Activated CD4-positive, CD25-positive, alpha-beta regulatory T cell treated with anti-CD3 and anti-CD28 coated beads, Interleukin-2, amount 50 U/mL, for 16 hours (primary cell): ENCODE measurements around the gene KDM4C.

Experiments
- DNase-seq: peaks from one replicate; pipeline ENCODE4 v3.0.0-alpha.2; 2020; ENCODE audit warnings: low read depth, low spot score

KDM4C gene

DNA sequence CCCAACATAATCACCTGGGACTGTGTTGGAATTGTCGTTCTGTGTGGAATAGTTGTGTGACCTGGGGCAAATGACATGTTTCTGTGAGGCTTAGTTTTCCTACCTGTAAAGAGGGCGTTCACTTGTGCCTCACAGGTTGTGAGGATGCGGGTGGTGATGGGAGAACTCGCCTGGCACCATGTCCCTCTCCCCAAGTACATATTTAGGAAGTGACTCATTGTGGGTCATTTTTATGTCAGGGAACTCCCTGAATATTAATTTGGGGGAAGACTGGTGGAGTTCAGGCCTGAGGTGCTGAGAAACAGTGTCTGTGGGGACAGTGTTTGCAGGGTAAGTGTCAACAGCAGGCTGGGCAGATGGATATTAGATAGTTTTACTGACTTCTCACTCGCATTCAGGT, 144.7 kb downstream of the KDM4C start:
- DNase-seq: no peak

DNA sequence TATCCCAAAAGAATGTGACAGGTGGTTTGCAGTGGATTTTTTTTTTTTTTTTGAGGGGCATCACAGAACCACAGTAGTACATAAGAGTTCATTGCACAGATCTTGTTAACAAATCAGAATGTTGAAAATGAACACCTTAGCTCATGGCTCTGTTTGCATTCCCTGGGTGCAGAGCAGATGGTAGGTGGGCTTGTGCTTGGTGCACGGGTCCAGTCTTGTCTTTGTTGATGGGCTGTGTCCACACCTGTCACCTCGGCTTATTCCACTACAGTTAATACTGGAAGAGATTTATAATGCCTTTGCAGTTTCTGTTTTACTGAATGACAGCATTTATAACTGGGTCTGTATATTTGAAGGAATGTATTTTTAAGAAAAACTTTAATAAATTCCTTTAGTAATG, 146.6 kb downstream of the KDM4C start:
- DNase-seq: no peak

DNA sequence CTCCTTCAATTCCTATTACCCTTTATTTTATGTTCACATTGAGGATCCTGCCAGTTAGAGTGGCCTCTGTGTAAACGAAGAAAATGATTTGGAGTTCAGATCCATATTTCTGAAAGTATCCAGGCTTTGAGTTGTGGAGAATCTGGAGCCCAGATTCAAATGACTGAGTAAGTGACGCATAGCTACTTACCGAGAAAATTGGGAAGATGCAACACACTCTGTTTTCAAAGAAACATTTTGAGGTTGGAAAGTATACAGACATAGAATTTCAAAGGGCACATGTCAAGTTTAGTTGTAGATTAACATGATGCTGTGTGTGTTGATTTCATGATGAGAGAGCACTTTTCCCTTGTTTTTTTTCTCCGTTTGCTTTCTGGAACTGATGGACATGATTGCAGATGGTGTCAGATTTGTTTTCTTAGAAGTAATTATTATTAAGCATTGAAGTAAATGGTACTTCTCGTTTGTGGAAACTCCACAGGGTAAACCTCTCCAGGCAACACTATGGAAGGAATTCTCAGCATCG, 148.1 kb downstream of the KDM4C start:
- no peak for DNase-seq

DNA sequence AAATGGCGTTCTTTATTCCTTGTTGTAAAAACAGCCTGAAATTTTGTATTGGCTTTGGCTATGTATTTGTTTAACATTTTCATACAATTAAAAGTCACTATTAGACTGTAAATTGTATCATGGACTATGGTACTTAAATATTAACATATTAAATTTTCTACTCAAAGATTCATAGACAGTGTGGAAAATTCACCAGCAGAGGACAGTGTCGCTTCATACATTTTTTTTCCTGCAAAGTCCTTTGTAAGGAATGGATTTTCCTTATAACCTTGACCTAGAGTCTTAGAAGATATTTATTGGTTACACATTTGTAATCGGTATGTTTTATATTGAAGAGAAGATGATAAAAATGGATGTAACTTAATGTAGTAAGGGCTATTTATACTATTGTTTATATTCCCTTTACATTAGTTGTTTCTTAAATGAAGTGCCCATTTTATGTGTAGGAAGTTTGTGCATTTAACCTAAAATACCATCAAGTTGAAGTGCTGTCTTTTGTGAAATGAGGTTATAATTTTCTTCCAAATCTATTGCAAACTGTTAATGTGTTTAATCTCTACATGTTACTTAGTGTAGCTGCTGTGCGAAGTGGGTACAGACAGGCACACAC, 150.1 kb downstream of the KDM4C start:
- DNase-seq: no peak

DNA sequence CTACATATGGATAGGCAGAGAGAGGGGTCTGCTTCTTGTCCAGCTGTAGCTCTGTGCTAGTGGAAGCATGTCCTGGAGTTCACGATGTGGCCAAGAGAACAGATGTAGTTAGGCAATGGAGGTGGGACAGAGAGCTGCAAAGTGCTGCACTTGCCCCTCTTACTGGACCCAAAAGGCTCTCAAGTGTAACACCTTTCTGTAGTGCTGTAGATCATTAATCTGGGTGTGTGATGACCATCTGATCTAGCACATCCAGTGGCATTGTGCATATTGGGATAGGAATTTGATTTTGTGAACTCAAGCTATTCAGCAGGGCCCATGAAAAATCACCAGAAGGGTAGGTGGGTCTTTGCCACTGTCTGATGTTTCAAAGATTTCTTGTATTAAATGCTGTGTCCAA, 151.4 kb downstream of the KDM4C start:
- no peak for DNase-seq

DNA sequence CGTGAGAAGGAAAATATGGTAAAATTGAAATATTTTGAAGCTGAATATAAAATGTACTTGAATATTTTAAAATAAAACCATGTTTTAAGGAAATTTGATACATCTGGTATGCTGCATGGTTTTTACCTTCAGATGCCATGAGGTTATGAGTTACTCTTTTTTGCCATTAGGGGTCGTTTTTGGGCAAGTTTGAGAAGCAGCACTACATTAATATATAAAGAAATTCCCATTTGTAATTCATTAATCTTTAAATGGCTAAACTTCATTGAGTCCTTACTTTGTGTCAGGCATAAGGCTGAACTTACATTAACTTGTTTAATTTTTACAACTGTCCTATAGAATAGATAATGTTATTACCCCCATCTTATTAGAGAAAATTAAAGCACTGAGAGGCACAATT, 152.3 kb downstream of the KDM4C start:
- DNase-seq: no peak

DNA sequence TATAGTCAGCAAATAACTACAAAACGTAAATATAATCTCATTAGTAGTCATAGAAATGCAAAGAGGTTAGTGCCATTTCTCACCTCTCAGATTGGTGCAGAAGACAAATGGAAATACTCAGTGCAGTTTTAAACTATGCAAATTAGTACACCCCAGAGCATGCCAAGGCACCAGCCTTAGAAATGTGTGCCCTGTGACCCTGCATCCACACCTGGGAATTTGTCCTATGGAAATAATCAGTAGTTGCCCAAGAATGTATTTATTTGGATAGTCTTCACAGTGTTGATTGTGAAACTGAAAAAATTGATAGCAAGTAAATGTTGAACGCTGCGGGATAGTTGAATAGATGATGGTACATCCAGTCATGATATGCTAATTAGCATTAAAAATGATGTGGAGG, 152.7 kb downstream of the KDM4C start:
- no peak for DNase-seq

DNA sequence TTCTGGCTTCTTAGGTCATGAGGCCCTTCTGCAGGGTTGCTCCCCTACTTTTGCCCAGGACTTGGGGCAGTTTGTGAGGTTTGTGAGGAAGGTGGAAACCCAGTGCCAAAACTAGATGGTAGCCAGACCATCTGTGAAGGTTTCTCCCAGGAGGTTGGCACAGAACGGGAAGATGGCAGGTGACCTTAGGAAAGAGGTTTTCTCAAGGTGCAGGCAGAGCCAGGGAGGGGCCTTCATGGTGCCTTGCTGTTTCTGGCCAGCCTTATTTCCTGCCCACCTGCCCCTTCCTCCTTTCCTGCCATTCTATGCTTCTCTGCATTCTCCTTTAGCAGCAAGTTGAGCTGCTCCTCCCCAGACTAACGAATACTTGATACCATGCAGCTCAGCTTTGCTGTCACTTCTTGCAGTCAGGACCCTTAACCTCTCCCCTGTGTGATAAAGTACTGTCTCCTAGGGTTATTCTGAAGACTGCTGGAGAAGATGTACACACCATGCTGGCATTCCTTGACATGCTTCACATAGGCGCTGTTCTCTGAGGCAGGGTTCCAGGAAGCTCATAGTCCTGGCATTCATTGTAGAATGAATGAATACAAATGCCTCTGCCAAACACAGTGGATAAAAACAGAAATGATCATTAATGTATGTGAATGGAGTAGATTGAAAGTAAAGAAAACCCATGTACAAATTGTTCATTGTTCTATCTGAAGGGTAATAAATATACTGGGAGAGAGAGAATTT, 154.3 kb downstream of the KDM4C start:
- no peak for DNase-seq

DNA sequence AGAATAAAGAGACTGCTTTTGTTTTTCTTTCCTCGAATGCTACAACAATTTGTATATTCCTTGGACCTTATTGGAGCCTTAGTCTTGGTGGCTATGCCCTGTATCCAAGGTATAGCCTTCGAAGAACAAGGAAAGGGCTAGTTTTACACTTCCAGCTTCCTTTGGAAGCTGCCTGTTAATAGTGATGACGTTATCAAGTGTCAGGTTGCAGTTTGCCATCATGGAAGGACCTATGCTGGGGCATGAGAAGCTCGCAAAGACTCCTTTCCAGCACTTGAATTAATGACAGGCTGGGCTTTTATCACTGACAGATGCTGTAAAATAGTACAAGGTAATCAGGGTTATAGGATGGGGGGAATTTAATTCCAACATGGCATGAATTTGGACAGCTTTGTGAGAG, 157.9 kb downstream of the KDM4C start:
- no peak for DNase-seq

DNA sequence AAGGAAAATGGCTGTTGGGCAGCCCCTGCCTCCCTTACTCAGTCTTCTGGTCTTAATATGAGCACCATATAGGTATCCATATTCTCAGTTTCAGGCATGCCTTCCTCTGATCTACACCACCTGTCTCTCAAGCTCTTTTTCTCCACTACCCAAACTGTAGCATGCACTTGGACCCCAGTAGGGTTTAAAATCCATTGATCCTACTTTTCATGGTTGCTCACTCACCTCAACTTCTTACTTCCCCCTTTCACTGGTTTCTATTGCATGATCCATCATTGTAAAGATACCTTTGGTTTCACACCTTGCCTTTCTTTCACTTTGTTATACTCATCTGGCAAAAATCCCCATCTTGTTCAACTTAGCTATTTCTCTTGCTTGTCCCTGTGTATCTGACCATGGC, 159.4 kb downstream of the KDM4C start:
- DNase-seq: no peak

DNA sequence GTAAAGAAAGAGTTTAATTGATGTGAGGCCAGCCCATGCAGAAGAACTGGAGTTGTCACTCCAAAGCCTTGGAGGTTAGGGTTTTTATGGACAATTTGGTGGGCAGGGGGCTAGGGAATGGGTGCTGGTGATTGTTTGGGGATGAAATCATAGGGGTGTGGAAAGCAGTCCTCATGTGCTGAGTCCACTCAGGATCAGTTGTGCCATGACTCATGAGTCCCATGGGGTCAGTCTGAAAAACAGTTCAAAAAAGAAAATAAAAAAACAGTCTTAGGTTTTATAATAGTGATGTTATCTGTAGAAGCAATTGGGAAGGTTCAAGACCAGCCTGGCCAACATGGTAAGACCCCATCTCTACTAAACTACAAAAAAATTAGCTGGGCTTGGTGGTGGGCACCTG, 162.3 kb downstream of the KDM4C start:
- no peak for DNase-seq

DNA sequence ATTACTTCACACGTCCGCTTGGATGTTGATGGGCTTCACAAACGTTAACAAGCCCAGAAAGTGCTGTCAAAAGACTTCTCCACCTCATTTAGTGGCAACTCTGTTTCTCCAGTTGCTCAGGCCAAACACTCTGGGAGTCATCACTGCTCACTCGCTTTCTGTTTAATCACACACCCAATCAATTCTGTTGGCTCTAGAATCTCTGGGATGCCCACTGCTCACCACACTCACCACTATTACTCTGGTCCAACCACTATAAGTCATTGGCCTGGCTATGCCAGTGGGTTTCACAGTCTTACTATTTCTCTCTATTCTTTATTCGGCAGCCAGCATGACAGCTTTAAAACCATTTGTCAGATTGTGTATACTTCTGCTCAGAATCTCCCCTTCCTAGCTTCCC, 163.5 kb downstream of the KDM4C start:
- no peak for DNase-seq

DNA sequence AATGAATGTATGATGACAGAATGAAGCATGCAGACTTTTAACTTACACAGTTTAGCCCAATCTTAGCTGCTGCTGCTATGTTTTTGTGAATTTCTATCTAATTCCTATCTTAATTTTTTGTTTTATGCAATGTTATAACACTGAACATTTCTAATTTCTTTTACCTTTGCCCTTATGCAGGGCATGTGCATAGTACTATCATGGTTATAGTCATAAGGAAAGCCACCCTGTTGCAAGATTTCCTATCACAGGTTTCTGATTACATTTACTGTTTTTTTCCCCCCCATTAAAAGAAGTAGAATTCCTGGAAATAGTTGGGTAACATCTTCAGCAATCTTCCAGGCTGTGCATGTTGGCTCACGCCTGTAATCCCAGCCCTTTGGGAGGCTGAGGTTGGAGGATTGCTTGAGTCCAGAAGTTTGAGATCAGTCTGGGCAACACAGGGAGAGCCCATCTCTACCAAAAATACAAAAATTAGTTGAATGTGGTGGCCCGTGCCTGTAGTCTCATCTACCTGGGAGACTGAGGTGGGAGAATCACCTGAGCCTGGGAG, 164.4 kb downstream of the KDM4C start:
- no peak for DNase-seq

DNA sequence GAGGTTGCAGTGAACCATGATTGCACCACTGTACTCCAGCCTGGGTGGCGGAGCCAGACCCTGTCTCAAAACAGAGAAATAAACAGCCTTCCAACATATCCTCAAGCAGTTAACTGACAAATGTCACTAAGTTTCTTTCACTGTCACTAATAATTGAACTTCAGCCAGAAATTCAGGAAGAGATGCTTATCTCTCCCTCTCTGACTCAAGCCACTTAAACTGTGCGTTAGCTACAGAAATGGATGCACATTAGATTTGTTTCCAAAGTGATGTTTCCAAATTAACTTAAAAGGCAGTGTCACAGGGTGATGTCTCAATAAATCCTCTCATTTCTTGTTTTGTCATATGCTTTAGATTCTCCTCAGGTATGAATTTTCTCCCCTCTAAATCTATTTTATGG, 164.9 kb downstream of the KDM4C start:
- DNase-seq: no peak

DNA sequence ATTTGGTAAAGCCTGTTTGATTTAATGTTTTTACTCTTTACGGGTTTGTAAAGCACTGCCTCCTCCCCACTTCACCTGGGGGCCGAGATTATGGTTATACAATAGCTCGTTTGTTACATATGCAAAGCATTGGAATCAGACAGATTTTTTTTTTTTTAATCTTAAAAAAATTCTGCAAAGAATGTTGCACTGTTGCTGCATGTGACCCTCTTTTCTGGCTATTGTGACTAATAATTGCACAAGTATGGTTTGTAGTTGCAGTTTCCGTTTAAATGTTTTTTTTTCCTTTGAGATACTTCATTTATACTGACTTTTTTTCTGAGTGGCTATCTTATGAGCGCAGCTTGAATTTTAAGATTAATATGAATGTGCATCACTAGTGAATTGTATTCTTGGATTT, 165.3 kb downstream of the KDM4C start:
- no peak for DNase-seq

DNA sequence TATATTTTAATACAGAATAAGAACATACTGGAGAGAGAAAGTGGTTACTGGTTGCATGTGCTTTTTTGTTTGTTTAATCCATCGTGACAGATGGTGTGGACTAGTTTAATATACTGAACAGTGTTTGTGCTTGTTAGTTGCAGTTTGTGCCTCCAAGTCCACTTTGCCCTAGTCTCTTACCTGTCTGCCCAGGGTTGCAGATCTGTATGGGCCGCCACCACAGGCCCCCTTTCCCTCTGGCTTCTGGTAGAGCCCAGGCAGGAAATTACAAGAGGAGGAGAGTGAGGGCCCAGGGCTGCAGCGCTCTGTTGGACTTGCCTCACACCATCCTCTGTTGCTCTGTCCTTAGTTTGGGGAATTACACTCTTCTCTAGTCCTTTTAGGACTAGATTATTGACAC, 166.4 kb downstream of the KDM4C start:
- no peak for DNase-seq

DNA sequence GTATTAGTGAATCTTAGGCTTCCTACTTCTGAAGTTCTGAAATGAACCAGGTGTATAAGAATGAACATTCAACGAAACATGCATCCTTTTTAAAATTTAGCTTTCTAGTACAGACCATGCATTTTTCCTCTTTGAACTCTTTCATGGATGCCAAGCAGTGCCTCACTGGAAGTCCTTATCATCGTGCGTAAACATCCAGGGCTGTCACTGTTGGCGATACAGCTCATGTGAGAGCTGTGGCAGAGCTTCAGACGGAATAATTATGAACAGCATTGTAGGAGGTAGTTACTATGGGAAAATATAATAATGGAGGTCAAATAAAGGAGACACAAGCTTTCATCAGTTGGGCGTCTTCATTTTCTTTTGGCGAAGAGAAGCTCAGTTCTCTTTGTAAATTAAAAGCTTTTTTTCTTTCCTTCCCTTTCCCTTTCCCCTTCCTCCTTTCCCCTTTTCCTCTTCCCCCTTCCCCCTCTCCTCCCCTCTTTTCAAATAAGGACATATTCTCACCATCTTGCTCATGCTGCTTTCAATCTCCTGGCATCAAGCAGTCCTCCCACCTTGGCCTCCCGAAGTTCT, 167.3 kb downstream of the KDM4C start:
- DNase-seq: no peak

DNA sequence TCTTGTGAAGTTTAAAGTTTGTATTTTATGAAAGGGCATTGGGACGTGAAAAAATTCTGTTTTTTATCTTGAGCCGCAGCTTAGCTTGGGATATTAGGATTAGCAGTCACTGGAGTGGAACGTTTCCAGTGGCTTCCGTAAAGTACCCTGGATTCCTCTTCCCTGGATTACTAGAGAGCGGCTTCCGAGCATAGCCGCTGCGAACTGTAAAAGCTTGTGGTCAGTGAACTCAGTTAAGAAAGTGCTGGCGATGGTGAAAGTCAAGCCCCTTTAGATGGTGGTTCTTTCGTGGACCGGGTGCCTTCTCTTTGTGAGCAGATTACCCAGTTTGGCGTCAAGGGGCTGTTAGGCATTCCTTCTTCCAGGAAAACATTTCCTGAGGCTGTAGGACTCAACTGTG, 168.1 kb downstream of the KDM4C start:
- DNase-seq: no peak

DNA sequence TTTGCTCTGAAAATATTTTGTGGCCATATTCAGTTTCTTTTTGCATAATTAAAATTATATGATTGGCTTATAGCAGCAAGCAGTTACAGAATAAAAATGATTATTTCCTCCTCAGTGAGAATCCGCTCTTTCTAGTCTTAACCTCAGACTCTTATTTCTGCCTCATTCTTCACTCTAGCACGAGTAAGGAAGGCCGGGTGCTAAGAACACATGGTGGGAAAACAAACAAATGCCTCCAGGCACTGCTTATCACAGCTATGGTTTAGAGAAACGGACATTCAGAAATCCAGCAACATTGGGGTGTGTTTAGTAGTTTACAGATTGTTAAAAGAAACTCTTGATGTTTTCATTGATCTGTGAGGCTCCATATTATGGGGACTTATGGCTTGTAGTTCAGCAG, 168.7 kb downstream of the KDM4C start:
- no peak for DNase-seq

DNA sequence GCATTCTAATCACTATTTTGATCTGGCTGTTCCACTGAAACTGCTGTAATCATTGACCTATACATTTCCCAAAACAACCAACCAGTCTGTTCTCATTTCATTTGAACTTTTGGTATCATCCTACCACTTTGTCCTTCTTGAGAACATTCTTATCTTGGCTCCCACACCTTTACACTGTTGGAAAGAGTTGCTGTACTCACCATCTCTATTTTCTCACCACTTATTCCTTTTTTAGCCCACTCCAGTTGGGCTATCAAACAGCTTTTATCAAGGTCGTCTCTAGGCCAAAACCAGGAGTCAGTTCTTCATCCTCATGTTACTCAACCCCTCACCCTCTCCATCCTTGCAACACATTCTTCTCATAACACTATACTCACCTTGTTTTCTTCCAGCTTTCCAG, 170.1 kb downstream of the KDM4C start:
- no peak for DNase-seq

DNA sequence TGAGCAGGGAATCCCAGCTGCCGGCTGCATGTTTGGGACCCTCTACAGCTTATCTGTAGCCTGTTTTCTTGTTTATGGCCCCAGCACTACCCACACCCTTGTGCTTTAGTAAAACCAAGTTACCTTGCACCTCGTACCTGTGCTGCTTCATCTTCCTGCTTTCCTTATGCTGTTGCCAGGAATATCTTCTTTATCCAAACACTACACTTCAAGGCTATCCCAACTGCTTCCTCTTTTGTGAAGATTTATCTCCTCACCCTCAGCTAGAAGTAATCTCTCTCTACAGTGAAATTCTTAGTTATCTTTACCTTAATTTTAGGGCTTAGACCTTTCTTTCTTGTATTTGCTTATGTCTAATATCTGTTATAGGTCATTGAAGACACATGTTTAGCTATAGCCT, 171.1 kb downstream of the KDM4C start:
- DNase-seq: no peak

DNA sequence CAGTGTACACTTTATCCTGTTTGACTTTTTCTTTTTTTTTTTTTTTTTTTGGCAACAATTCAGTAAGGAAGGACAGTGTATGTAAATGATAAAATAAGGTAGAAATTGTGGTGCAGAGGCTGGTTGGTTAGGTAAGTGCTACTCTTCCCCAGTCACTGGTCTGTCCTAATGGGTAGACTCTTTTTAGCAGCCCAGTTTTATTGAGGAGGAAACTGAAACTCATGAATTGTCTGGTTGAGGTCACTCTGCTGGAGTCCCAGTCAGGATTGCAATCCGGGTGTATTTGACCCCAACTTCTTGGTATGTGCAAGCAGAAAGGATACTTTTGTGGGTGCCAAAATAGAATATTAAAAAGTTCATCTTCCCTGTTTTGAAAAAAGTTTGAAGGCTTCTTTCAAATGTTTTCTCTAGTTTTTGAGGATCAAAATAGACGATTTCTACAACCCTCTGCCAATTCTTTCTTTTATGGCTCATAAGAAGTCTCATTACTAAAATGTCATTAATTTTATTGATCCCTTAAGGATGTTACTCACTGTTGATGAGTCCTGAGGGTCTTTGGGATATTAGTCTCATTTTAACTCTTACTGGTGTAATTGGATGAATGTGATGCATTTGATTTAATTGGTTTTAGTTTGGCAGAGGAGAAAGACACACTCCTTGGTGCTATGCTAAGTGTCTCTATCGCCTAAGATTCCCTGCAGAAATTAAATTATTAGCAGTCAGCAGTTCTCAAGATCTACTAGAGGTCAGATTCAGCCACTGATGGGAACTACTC, 171.9 kb downstream of the KDM4C start:
- DNase-seq: no peak
